HG03469 (cell line): ENCODE results near the gene KRTAP2-4.
"Not testable (repeated sequence)": the region's sequence is repeated elsewhere in the genome, so short reads cannot be mapped to it uniquely, and the experiment has no call there.

ENCODE experiments used
- ATAC-seq: cut with Tn5 transposase; IDR thresholded peaks from one replicate; pipeline ENCODE4 v1.9.1; 2021; ENCODE audit warnings: mild to moderate bottlenecking, moderate library complexity, moderate number of reproducible peaks; ENCODE audit not compliant: unreplicated experiment

KRTAP2-4 gene

GRCh38 chr17:41065829-41066624, at the start of gene KRTAP2-4:
Gene KRTAP2-4, minus strand, starts transcription at chr17:41065879. Its CDS starts 34 bp downstream, at chr17:41065845.
- ATAC-seq, result no peak

GRCh38 chr17:41111151-41111885, 45.6 kb upstream of the KRTAP2-4 start:
- no peak for ATAC-seq

GRCh38 chr17:41108728-41109386, 43.2 kb upstream of the KRTAP2-4 start:
- not testable (repeated sequence) for ATAC-seq

- ATAC-seq, result no peak
Observed at GRCh38 chr17:41107941-41108450, 42.3 kb upstream of the KRTAP2-4 start.

- not testable (repeated sequence) for ATAC-seq
Observed at GRCh38 chr17:41105347-41105746, 39.7 kb upstream of the KRTAP2-4 start, which contains the start of gene KRTAP4-9. Gene KRTAP4-9, plus strand, starts transcription at chr17:41105389. Its CDS starts 0 bp downstream, at chr17:41105389.

- not testable (repeated sequence) for ATAC-seq
Observed at GRCh38 chr17:41104386-41105038, 38.8 kb upstream of the KRTAP2-4 start.

- no peak for ATAC-seq
Observed at GRCh38 chr17:41103896-41104295, 38.2 kb upstream of the KRTAP2-4 start.

GRCh38 chr17:41101586-41102259, 36.0 kb upstream of the KRTAP2-4 start, which contains the start of gene KRTAP4-16:
Gene KRTAP4-16, minus strand, starts transcription at chr17:41102209. Its CDS starts 0 bp downstream, at chr17:41102209.
- no peak for ATAC-seq

- not testable (repeated sequence) for ATAC-seq
Observed at GRCh38 chr17:41099682-41100480, 34.2 kb upstream of the KRTAP2-4 start.

- ATAC-seq, result no peak
Observed at GRCh38 chr17:41098481-41098880, 32.8 kb upstream of the KRTAP2-4 start.

- ATAC-seq, result no peak
Observed at GRCh38 chr17:41098042-41098441, 32.4 kb upstream of the KRTAP2-4 start, which contains the start of gene KRTAP4-8. Gene KRTAP4-8, minus strand, starts transcription at chr17:41098142. Its CDS starts 58 bp downstream, at chr17:41098084.

GRCh38 chr17:41096055-41096454, 30.4 kb upstream of the KRTAP2-4 start:
- no peak for ATAC-seq

- ATAC-seq, result not testable (repeated sequence)
Observed at GRCh38 chr17:41088760-41089352, 23.2 kb upstream of the KRTAP2-4 start.

- not testable (repeated sequence) for ATAC-seq
Observed at GRCh38 chr17:41084100-41084856, 18.6 kb upstream of the KRTAP2-4 start, which contains the start of gene KRTAP4-7. Gene KRTAP4-7, plus strand, starts transcription at chr17:41084150. Its CDS starts 57 bp downstream, at chr17:41084207.

GRCh38 chr17:41083427-41083826, 17.7 kb upstream of the KRTAP2-4 start:
- ATAC-seq, result not testable (repeated sequence)

GRCh38 chr17:41082626-41083025, 16.9 kb upstream of the KRTAP2-4 start:
- ATAC-seq, result no peak

- no peak for ATAC-seq
Observed at GRCh38 chr17:41076788-41077187, 11.1 kb upstream of the KRTAP2-4 start.

- ATAC-seq, result no peak
Observed at GRCh38 chr17:41073676-41074075, 8.0 kb upstream of the KRTAP2-4 start.
